HG03439 (cell line): Measurements from ENCODE around the gene COL6A3.

Experiments used
- ATAC-seq: cut with Tn5 transposase; IDR thresholded peaks from one replicate; pipeline ENCODE4 v1.9.1; 2021; ENCODE audit warnings: mild to moderate bottlenecking, moderate library complexity; ENCODE audit not compliant: unreplicated experiment

Gene COL6A3, protein sequence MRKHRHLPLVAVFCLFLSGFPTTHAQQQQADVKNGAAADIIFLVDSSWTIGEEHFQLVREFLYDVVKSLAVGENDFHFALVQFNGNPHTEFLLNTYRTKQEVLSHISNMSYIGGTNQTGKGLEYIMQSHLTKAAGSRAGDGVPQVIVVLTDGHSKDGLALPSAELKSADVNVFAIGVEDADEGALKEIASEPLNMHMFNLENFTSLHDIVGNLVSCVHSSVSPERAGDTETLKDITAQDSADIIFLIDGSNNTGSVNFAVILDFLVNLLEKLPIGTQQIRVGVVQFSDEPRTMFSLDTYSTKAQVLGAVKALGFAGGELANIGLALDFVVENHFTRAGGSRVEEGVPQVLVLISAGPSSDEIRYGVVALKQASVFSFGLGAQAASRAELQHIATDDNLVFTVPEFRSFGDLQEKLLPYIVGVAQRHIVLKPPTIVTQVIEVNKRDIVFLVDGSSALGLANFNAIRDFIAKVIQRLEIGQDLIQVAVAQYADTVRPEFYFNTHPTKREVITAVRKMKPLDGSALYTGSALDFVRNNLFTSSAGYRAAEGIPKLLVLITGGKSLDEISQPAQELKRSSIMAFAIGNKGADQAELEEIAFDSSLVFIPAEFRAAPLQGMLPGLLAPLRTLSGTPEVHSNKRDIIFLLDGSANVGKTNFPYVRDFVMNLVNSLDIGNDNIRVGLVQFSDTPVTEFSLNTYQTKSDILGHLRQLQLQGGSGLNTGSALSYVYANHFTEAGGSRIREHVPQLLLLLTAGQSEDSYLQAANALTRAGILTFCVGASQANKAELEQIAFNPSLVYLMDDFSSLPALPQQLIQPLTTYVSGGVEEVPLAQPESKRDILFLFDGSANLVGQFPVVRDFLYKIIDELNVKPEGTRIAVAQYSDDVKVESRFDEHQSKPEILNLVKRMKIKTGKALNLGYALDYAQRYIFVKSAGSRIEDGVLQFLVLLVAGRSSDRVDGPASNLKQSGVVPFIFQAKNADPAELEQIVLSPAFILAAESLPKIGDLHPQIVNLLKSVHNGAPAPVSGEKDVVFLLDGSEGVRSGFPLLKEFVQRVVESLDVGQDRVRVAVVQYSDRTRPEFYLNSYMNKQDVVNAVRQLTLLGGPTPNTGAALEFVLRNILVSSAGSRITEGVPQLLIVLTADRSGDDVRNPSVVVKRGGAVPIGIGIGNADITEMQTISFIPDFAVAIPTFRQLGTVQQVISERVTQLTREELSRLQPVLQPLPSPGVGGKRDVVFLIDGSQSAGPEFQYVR (N-terminal part only)

GRCh38 chr2:237413777-237414661, at the start of gene COL6A3:
TSS of gene COL6A3 (minus strand) at chr2:237414164. CDS start at chr2:237396817, 17,347 bp downstream.
- ATAC-seq, result no peak

GRCh38 chr2:237459741-237460174, 45.8 kb upstream of the COL6A3 start:
- ATAC-seq, result no peak

GRCh38 chr2:237459226-237459625, 45.3 kb upstream of the COL6A3 start:
- no peak for ATAC-seq

DNA sequence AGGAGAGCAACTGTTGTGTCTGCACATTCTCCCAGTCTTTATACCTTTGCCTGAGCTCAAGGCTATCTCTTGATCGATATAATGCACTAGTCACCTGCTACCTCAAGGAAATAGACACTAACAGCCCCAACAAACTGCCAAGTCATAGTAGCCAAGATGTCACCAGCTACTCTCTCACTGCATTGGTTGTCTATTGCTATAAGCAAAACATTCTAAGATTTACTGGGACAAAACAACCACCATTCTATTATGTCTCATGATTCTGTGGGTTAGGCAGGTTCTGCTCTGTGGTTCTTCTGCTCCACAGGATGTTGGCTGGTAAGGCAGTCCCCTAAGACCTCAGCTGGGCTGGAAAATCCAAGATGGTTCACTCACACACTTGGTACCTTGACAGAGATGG, 44.6 kb upstream of the COL6A3 start:
- no peak for ATAC-seq

- ATAC-seq, result no peak
Observed at GRCh38 chr2:237457388-237457941, 43.5 kb upstream of the COL6A3 start.

GRCh38 chr2:237456200-237456843, 42.4 kb upstream of the COL6A3 start:
- no peak for ATAC-seq

GRCh38 chr2:237455764-237456163, 41.8 kb upstream of the COL6A3 start:
- no peak for ATAC-seq

GRCh38 chr2:237453671-237454070, 39.7 kb upstream of the COL6A3 start:
- no peak for ATAC-seq

GRCh38 chr2:237452861-237453260, 38.9 kb upstream of the COL6A3 start:
- no peak for ATAC-seq

DNA sequence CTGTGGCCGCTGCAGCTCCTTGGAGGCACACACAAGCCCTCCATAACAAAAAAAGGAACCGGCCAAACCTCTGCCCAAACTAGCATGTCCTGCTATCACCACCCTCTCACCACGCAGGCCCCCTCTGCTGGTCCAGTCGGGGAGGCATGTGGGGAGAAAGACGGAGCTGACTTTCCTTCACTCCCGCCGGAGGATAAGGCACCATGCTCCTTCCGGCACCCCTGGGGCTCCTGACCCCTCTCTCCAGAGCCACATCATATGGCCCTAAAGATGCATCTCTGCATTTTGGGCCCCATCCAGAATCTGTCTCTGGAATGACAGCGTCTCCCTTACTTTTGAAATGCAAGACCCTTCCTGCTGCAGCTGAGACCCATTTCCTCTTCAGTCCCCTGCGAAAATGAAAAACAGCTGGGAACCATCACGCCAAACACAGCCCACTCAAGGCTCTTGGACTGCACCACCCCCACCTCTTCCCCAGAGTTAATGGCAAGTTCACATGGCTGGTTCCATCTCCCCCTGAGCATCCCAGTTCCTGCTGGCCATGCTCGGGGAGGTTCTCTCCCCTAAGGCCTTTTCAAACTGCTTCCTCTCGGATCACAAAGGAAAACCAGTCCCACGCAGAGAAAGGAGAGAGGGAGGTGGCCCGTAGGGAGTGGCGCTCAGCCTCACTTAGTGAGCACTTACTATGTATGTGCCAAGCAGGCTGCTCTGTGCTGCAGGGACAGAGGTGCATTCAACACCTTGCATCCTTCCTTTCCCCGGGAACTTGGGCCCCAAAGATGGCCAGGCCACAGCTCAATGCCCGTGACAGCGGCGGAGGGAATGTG, 37.9 kb upstream of the COL6A3 start:
- no peak for ATAC-seq

GRCh38 chr2:237450583-237450982, 36.6 kb upstream of the COL6A3 start:
- ATAC-seq, result no peak

DNA sequence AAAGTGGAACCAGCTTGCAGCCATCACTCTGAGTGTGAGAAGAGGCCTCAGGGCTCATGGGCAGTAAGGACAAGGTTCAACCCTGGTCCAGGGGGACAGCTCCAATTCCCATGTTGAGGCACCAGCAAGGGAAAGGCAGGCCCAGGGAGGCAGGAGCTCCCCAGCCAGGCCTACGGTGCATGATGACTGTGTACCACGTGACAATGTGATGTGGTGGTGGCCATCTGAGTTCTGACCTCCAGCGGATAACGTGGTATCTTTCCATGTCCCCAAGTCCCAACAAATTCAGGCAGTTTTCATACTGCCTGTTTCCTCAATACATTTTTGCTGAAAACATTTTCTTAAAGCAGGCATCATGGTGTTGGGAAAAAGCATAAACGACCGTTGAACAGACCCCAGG, 36.1 kb upstream of the COL6A3 start:
- no peak for ATAC-seq

GRCh38 chr2:237449193-237449881, 35.4 kb upstream of the COL6A3 start:
- ATAC-seq, result no peak

- no peak for ATAC-seq
Observed at GRCh38 chr2:237448626-237449025, 34.7 kb upstream of the COL6A3 start.

GRCh38 chr2:237448171-237448570, 34.2 kb upstream of the COL6A3 start:
- no peak for ATAC-seq

DNA sequence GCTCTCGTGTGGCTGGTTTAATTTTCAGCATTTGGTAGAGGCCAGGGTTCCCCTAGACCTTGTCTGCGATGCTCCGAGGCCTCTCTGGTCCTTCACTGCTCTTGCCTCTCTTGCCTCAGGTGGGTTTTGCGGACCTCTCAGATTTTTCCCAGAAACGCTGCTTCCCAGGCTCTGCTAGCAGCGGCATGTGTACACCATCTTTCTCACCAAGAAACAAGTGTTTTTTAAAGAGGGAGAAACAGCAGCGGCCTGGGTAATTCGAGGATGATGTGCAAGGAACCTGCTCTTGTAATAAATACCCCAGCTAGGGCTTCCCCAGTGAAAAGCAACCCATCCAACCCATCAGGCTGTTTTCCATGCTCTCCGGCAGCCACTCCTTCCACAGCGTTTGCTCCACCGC, 33.5 kb upstream of the COL6A3 start:
- no peak for ATAC-seq

- no peak for ATAC-seq
Observed at GRCh38 chr2:237446338-237446665, 32.3 kb upstream of the COL6A3 start.
